PC-9 (cell line): Measurements from ENCODE around the gene ZMAT5.

Experiments
- EZH2 ChIP-seq: fragments of 200-600 bp; sonication (generic); IDR thresholded peaks from 2 replicates; pipeline ENCODE4 v1.8.0; 2017; ENCODE audit warnings: antibody characterized with exemption, low read depth
- TF ChIP-seq, protein P1 (sequence below): fragments of 200-600 bp; sonication (generic); conservative IDR thresholded peaks from 2 replicates; pipeline ENCODE4 v1.6.1; 2017; ENCODE audit warnings: mixed run types, antibody characterized with exemption, mild to moderate bottlenecking, moderate library complexity

- TF ChIP-seq, protein P1, sequence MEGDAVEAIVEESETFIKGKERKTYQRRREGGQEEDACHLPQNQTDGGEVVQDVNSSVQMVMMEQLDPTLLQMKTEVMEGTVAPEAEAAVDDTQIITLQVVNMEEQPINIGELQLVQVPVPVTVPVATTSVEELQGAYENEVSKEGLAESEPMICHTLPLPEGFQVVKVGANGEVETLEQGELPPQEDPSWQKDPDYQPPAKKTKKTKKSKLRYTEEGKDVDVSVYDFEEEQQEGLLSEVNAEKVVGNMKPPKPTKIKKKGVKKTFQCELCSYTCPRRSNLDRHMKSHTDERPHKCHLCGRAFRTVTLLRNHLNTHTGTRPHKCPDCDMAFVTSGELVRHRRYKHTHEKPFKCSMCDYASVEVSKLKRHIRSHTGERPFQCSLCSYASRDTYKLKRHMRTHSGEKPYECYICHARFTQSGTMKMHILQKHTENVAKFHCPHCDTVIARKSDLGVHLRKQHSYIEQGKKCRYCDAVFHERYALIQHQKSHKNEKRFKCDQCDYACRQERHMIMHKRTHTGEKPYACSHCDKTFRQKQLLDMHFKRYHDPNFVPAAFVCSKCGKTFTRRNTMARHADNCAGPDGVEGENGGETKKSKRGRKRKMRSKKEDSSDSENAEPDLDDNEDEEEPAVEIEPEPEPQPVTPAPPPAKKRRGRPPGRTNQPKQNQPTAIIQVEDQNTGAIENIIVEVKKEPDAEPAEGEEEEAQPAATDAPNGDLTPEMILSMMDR: no peak
- no peak for TF ChIP-seq EZH2
Measured at GRCh38 chr22:29706486-29706885, 60.3 kb downstream of the ZMAT5 start.
